Measurements from ENCODE around the gene RHO. TPM values are rescaled to one million over a fixed set of nuclear protein-coding genes. Genes with fewer than 3 reads are reported as not detected.

The RHO gene
- not detected in 2 replicates for total RNA-seq

GRCh38 chr3:129528589-129529100 lies at the start of gene RHO:
TSS of gene RHO (plus strand) at chr3:129528639. CDS start at chr3:129528734, 95 bp downstream.

DNA sequence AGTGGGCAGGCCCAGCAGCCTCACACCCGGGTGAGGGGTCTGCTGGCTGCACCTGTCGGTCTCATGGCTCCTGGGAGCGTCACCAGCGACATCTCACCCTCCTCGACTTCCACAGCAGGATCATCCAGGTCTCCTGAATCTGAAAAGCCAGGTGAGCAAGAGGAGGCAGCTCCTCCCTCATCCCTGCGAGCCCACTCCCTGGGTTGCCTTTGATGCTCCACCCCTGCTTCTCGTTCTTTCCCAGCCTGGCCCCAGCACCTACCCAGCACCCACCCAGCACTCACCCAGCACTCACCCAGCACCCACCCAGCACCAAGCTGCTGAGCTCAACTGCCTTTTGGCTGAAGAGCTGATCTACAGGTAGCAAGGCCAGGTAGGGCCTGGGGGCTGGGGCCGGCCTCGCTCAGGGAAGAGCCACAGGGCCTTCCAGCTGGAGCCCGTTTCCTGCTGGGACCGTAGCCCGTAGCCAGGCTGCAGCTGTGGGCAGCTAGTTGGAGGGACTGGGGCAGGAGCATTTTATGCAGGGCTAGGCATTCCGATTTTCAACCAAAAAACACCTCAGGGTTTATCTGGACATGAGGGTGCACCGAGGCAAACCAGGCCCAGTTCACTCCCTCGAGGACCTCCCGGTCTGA lies 14.8 kb downstream of the RHO start, which contains the start of gene H1-8:
TSS of gene H1-8 (plus strand) at position 20 of the 635 bp plus-strand sequence. CDS start at position 64, 44 bp downstream.

Other genes starting within 250 kb of the RHO start
- gene HMCES, start 249.8 kb upstream of the RHO start, total RNA-seq: 11.8 and 19.5 TPM in 2 replicates
- gene EFCAB12, start 100.0 kb upstream of the RHO start, total RNA-seq: under 0.01 TPM in 1 of 2 replicates, not detected in the other
- gene MBD4, start 88.7 kb upstream of the RHO start, total RNA-seq: 22.4 and 23.5 TPM in 2 replicates
- gene IFT122, start 88.4 kb upstream of the RHO start, total RNA-seq: 19.9 and 22.4 TPM in 2 replicates
- not detected in 2 replicates for gene H1-8, start 14.5 kb downstream of the RHO start, total RNA-seq
- 69.0 and 94.1 TPM in 2 replicates for gene PLXND1, start 78.0 kb downstream of the RHO start, total RNA-seq